ENCODE measurements around the gene TMEM59. TPM values are rescaled to one million over a fixed set of nuclear protein-coding genes. Genes with fewer than 3 reads are reported as not detected.

The TMEM59 gene
- total RNA-seq, 3 donors from 2014 or later: 557 to 1,169 (median 749) TPM

- no peak for DNase-seq
- H3K36me3 ChIP-seq (ENCODE audit: low read depth): no peaks in the 10 kb centered on the region
- H3K4me1 ChIP-seq (ENCODE audit: low read depth): peaks cover 5% of the 10 kb centered on the region
- intact Hi-C loops (cut with DNase I, micrococcal nuclease): no loop called here
- no peaks in the 10 kb centered on the region for H3K9me3 ChIP-seq
- no peak overlapping the region for H3K4me3 ChIP-seq
- no peak for ATAC-seq
- TF ChIP-seq CTCF (IDR thresholded peaks at IDR 0.05): no peak
These were observed 40.1 kb downstream of the TMEM59 start for GRCh38 chr1:54012863-54013262.

- H3K36me3 ChIP-seq (ENCODE audit: low read depth): no peaks in the 10 kb centered on the region
- H3K4me3 ChIP-seq: no peak overlapping the region
- no peak for TF ChIP-seq CTCF (IDR thresholded peaks at IDR 0.05)
- intact Hi-C loops (cut with DNase I, micrococcal nuclease): no loop called here
- no peaks in the 10 kb centered on the region for H3K9me3 ChIP-seq
- no peak for ATAC-seq
- DNase-seq: no peak
- H3K4me1 ChIP-seq (ENCODE audit: low read depth): peaks cover 5% of the 10 kb centered on the region
These were observed 41.0 kb downstream of the TMEM59 start for GRCh38 chr1:54012008-54012325.

GRCh38 chr1:54011316-54012007 lies 41.5 kb downstream of the TMEM59 start:
- no peaks in the 10 kb centered on the region for H3K36me3 ChIP-seq (ENCODE audit: low read depth)
- TF ChIP-seq CTCF (IDR thresholded peaks at IDR 0.05): no peak
- no peaks in the 10 kb centered on the region for H3K9me3 ChIP-seq
- peaks cover 2% of the 10 kb centered on the region for H3K4me1 ChIP-seq (ENCODE audit: low read depth)
- DNase-seq (no peak), ATAC-seq (no peak)
- no peak overlapping the region for H3K4me3 ChIP-seq
- intact Hi-C loops (cut with DNase I, micrococcal nuclease): no loop called here

- DNase-seq (no peak), ATAC-seq (no peak)
- H3K36me3 ChIP-seq (ENCODE audit: low read depth): no peaks in the 10 kb centered on the region
- H3K4me3 ChIP-seq: no peak overlapping the region
- H3K9me3 ChIP-seq: no peaks in the 10 kb centered on the region
- intact Hi-C loops (cut with DNase I, micrococcal nuclease): no loop called here
- TF ChIP-seq CTCF (IDR thresholded peaks at IDR 0.05): no peak
- no peaks in the 10 kb centered on the region for H3K4me1 ChIP-seq (ENCODE audit: low read depth)
These were observed 42.4 kb downstream of the TMEM59 start for GRCh38 chr1:54010415-54011117.

GRCh38 chr1:54009406-54009805 lies 43.6 kb downstream of the TMEM59 start:
- ATAC-seq (no peak), DNase-seq (no peak)
- H3K4me3 ChIP-seq: no peak overlapping the region
- intact Hi-C loops (cut with DNase I, micrococcal nuclease): no loop called here
- no peak for TF ChIP-seq CTCF (IDR thresholded peaks at IDR 0.05)
- no peaks in the 10 kb centered on the region for H3K36me3 ChIP-seq (ENCODE audit: low read depth)
- no peaks in the 10 kb centered on the region for H3K4me1 ChIP-seq (ENCODE audit: low read depth)
- no peaks in the 10 kb centered on the region for H3K9me3 ChIP-seq
